Measurements from ENCODE around the gene SLC25A6. TPM values are rescaled to one million over a fixed set of nuclear protein-coding genes. Genes with fewer than 3 reads are reported as not detected.

SLC25A6 gene
- total and polyA plus RNA-seq, 2 of the 13 experiments (the other 11 are each of a cell fraction or from before 2014, with no cell fraction given) = 138 to 581 TPM

- TF ChIP-seq TFE3 (CRISPR knock-in tag; IDR thresholded peaks at IDR 0.05) (peak; percentile 87), CHD4 (IDR thresholded peaks at IDR 0.05; ENCODE audit: borderline replicate concordance, low read length) (no peak), ZNF768 (CRISPR knock-in tag; IDR thresholded peaks at IDR 0.05) (peak; percentile 81; the same call in 1 of the 2 replicates), REPIN1 (CRISPR knock-in tag; IDR thresholded peaks at IDR 0.05; ENCODE audit: borderline replicate concordance, low read depth) (peak; percentile 72; the same call in 1 of the 2 replicates), ZNF138 (CRISPR knock-in tag; IDR thresholded peaks at IDR 0.05; ENCODE audit: low read depth) (no peak; the same call in 1 of the 2 replicates), ZZZ3 (CRISPR knock-in tag; IDR thresholded peaks at IDR 0.05; ENCODE audit: borderline replicate concordance) (no peak), CBX1 (IDR thresholded peaks at IDR 0.05; ENCODE audit: low read depth) (peak; percentile 85), E2F5 (CRISPR knock-in tag; conservative IDR thresholded peaks at IDR 0.05) (no peak; the same call in 1 of the 2 replicates), ZNF704 (CRISPR knock-in tag; IDR thresholded peaks at IDR 0.05; ENCODE audit: borderline replicate concordance) (peak; percentile 90; the same call in 1 of the 2 replicates), ZNF484 (CRISPR knock-in tag; IDR thresholded peaks at IDR 0.05; ENCODE audit: borderline replicate concordance, low read depth) (no peak), ZNF580 (CRISPR knock-in tag; IDR thresholded peaks at IDR 0.05; ENCODE audit: borderline replicate concordance, low read depth) (no peak; the same call in 1 of the 2 replicates), WIZ (CRISPR knock-in tag; IDR thresholded peaks at IDR 0.05) (0 out of 2 replicates have a peak, but pooled peaks have one; percentile 56), AFF4 (CRISPR knock-in tag; IDR thresholded peaks at IDR 0.05) (peak; percentile 93), MAX (IDR thresholded peaks at IDR 0.05) (no peak), BRD4 (CRISPR knock-in tag; IDR thresholded peaks at IDR 0.05) (peak; percentile 89; the same call in 1 of the 2 replicates), SMARCE1 (IDR thresholded peaks at IDR 0.05; ENCODE audit: borderline replicate concordance) (no peak), ZNF282 (IDR thresholded peaks at IDR 0.05; ENCODE audit: partially characterized antibody) (no peak), CTCF (CRISPR knock-in tag; IDR thresholded peaks at IDR 0.05) (peak; percentile 25; the same call in 1 of the 2 replicates), ZNF20 (CRISPR knock-in tag; IDR thresholded peaks at IDR 0.05) (peak; percentile 66; the same call in 1 of the 2 replicates)
Observed at GRCh38 chrX:1391707-1392375, at the start of gene SLC25A6 (continued).
